HEK293 (cell line): ENCODE measurements around the gene RLIM.

Source experiments
- FEZF1 ChIP-seq: fragments of 450-650 bp; formaldehyde crosslinking; IDR thresholded peaks from 2 replicates; pipeline ENCODE4 v1.5.1; 2016; ENCODE audit warnings: missing biosample characterization, missing genetic modification characterization
- GFI1B ChIP-seq: fragments of 450-650 bp; formaldehyde crosslinking; IDR thresholded peaks from 2 replicates; pipeline ENCODE4 v1.5.1; 2016; ENCODE audit warnings: missing biosample characterization, missing genetic modification characterization
- KLF8 ChIP-seq: fragments of 450-650 bp; formaldehyde crosslinking; IDR thresholded peaks from 2 replicates; pipeline ENCODE4 v1.5.1; 2016; ENCODE audit warnings: missing biosample characterization, missing genetic modification characterization
- SALL2 ChIP-seq: fragments of 450-650 bp; formaldehyde crosslinking; IDR thresholded peaks from 2 replicates; pipeline ENCODE4 v1.5.0; 2017; ENCODE audit warnings: missing biosample characterization, mild to moderate bottlenecking, missing genetic modification characterization, borderline replicate concordance
- SCRT1 ChIP-seq: fragments of 450-650 bp; formaldehyde crosslinking; IDR thresholded peaks from 2 replicates; pipeline ENCODE4 v1.5.1; 2016; ENCODE audit warnings: missing biosample characterization, missing genetic modification characterization, borderline replicate concordance
- SP2 ChIP-seq: fragments of 450-650 bp; formaldehyde crosslinking; IDR thresholded peaks from 2 replicates; pipeline ENCODE4 v1.5.1; 2016; ENCODE audit warnings: missing biosample characterization, missing genetic modification characterization
- WT1 ChIP-seq: fragments of 450-650 bp; formaldehyde crosslinking; IDR thresholded peaks from 2 replicates; pipeline ENCODE4 v1.5.1; 2016; ENCODE audit warnings: missing biosample characterization, missing genetic modification characterization
- ZBTB20 ChIP-seq: fragments of 450-650 bp; formaldehyde crosslinking; IDR thresholded peaks from 2 replicates; pipeline ENCODE4 v1.5.1; 2016; ENCODE audit warnings: missing biosample characterization, missing genetic modification characterization
- ZBTB21 ChIP-seq: fragments of 450-650 bp; formaldehyde crosslinking; IDR thresholded peaks from 2 replicates; pipeline ENCODE4 v1.5.1; 2017; ENCODE audit warnings: missing biosample characterization, missing genetic modification characterization
- ZFP41 ChIP-seq: fragments of 450-650 bp; formaldehyde crosslinking; IDR thresholded peaks from 2 replicates; pipeline ENCODE4 v1.5.1; 2016; ENCODE audit warnings: missing biosample characterization, missing genetic modification characterization, borderline replicate concordance
- ZIC2 ChIP-seq: fragments of 450-650 bp; formaldehyde crosslinking; IDR thresholded peaks from 2 replicates; pipeline ENCODE4 v1.5.1; 2016; ENCODE audit warnings: missing biosample characterization, missing genetic modification characterization
- ZNF10 ChIP-seq: fragments of 450-650 bp; formaldehyde crosslinking; IDR thresholded peaks from 2 replicates; pipeline ENCODE4 v1.5.1; 2017; ENCODE audit warnings: missing biosample characterization, missing genetic modification characterization
- ZNF114 ChIP-seq: fragments of 450-650 bp; formaldehyde crosslinking; IDR thresholded peaks from 2 replicates; pipeline ENCODE4 v1.5.0; 2017; ENCODE audit warnings: missing biosample characterization, missing genetic modification characterization
- ZNF132 ChIP-seq: fragments of 450-650 bp; formaldehyde crosslinking; IDR thresholded peaks from 2 replicates; pipeline ENCODE4 v1.5.1; 2017; ENCODE audit warnings: missing biosample characterization, missing genetic modification characterization, borderline replicate concordance
- ZNF280D ChIP-seq: fragments of 450-650 bp; formaldehyde crosslinking; IDR thresholded peaks from 2 replicates; pipeline ENCODE4 v1.5.1; 2016; ENCODE audit warnings: missing biosample characterization, missing genetic modification characterization
- ZNF292 ChIP-seq: fragments of 450-650 bp; formaldehyde crosslinking; IDR thresholded peaks from 2 replicates; pipeline ENCODE4 v1.5.1; 2016; ENCODE audit warnings: low read depth, missing biosample characterization, missing genetic modification characterization, borderline replicate concordance
- ZNF341 ChIP-seq: fragments of 450-650 bp; formaldehyde crosslinking; IDR thresholded peaks from 2 replicates; pipeline ENCODE4; 2016; ENCODE audit warnings: low read depth, missing biosample characterization, missing genetic modification characterization
- ZNF37A ChIP-seq: fragments of 450-650 bp; IDR thresholded peaks from 2 replicates; pipeline ENCODE4 v1.5.1; 2018; ENCODE audit warnings: missing biosample characterization, missing genetic modification characterization
- ZNF404 ChIP-seq: fragments of 450-650 bp; formaldehyde crosslinking; IDR thresholded peaks from 2 replicates; pipeline ENCODE4 v1.5.1; 2017; ENCODE audit warnings: missing biosample characterization, missing genetic modification characterization
- ZNF48 ChIP-seq: fragments of 450-650 bp; formaldehyde crosslinking; IDR thresholded peaks from 2 replicates; pipeline ENCODE4 v1.5.1; 2016; ENCODE audit warnings: missing biosample characterization, missing genetic modification characterization
- ZNF600 ChIP-seq: fragments of 450-650 bp; formaldehyde crosslinking; IDR thresholded peaks from 2 replicates; pipeline ENCODE4 v1.5.1; 2016; ENCODE audit warnings: missing biosample characterization, missing genetic modification characterization
- ZNF621 ChIP-seq: fragments of 450-650 bp; formaldehyde crosslinking; IDR thresholded peaks from 2 replicates; pipeline ENCODE4 v1.5.1; 2017; ENCODE audit warnings: missing biosample characterization, missing genetic modification characterization
- ZNF626 ChIP-seq: fragments of 450-650 bp; sonication (Bioruptor Pico); formaldehyde crosslinking; IDR thresholded peaks from 2 replicates; pipeline ENCODE4 v1.5.1; 2018; ENCODE audit warnings: missing biosample characterization, missing genetic modification characterization, inconsistent platforms
- ZNF658 ChIP-seq: fragments of 450-650 bp; formaldehyde crosslinking; IDR thresholded peaks from 2 replicates; pipeline ENCODE4; 2016; ENCODE audit warnings: missing biosample characterization, missing genetic modification characterization
- ZNF692 ChIP-seq: fragments of 450-650 bp; formaldehyde crosslinking; IDR thresholded peaks from 2 replicates; pipeline ENCODE4 v1.5.1; 2016; ENCODE audit warnings: missing biosample characterization, missing genetic modification characterization
- ZNF777 ChIP-seq: fragments of 450-650 bp; formaldehyde crosslinking; IDR thresholded peaks from 2 replicates; pipeline ENCODE4 v1.5.1; 2017; ENCODE audit warnings: missing biosample characterization, missing genetic modification characterization, borderline replicate concordance
- ZSCAN16 ChIP-seq: fragments of 450-650 bp; formaldehyde crosslinking; IDR thresholded peaks from 2 replicates; pipeline ENCODE4 v1.5.1; 2016; ENCODE audit warnings: missing biosample characterization, missing genetic modification characterization
- ZXDB ChIP-seq: fragments of 450-650 bp; formaldehyde crosslinking; IDR thresholded peaks from 2 replicates; pipeline ENCODE4 v1.5.1; 2016; ENCODE audit warnings: missing biosample characterization, missing genetic modification characterization
- TF ChIP-seq, protein P1 (sequence below): fragments of 450-650 bp; formaldehyde crosslinking; IDR thresholded peaks from 2 replicates; pipeline ENCODE4 v1.5.1; 2017; ENCODE audit warnings: missing biosample characterization, missing genetic modification characterization
- TF ChIP-seq, protein P2 (sequence below): fragments of 450-650 bp; formaldehyde crosslinking; conservative IDR thresholded peaks from 2 replicates; pipeline ENCODE4 v1.5.1; 2016; ENCODE audit warnings: low read depth, missing biosample characterization, missing genetic modification characterization

Gene RLIM

DNA sequence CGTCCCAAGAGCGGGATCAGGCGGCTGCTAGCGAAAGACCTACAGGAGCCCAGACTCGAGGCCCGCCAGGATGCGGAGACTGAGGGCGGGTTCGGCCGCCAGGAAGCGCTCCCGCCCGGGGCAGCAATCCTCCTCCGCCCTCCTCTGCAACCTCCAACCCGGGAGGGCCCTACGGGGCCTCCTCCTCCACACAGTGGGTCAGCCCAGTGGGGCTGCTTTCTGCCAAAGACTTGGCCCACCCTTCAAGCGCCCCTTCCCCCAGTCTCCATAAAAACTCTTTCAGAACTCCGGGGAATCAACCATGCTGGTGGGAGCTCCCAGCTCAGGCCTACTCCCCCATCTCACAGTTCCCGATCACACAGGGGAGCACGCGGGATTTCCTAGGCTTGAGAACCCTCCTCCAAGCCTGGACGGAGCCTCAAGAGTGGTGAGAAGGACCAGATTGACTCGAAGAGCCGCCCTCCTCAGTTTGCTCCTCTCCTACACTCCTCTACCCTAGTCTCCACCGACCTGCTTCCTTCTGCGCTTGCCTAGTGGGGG, 77.5 kb downstream of the RLIM start (continued):
- TF ChIP-seq ZNF777 (tag by site-specific recombination): peak; percentile 35; the same call in 1 of the 2 replicates
- no peak for TF ChIP-seq ZNF48 (tag by site-specific recombination)
- TF ChIP-seq SALL2 (tag by site-specific recombination): no peak
- TF ChIP-seq ZFP41: no peak
- no peak for TF ChIP-seq ZNF132 (tag by site-specific recombination)
- TF ChIP-seq ZNF37A: no peak
- 0 out of 2 replicates have a peak, but pooled peaks have one; percentile 79 for TF ChIP-seq ZXDB (tag by site-specific recombination)
- TF ChIP-seq, protein P1, sequence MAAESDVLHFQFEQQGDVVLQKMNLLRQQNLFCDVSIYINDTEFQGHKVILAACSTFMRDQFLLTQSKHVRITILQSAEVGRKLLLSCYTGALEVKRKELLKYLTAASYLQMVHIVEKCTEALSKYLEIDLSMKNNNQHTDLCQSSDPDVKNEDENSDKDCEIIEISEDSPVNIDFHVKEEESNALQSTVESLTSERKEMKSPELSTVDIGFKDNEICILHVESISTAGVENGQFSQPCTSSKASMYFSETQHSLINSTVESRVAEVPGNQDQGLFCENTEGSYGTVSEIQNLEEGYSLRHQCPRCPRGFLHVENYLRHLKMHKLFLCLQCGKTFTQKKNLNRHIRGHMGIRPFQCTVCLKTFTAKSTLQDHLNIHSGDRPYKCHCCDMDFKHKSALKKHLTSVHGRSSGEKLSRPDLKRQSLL (tag by site-specific recombination): no peak
- TF ChIP-seq ZIC2: peak; percentile 82
- no peak for TF ChIP-seq ZNF658 (tag by site-specific recombination)
- no peak for TF ChIP-seq SP2
- TF ChIP-seq FEZF1: no peak
- TF ChIP-seq ZNF600: no peak
- TF ChIP-seq ZNF404 (tag by site-specific recombination): no peak
- TF ChIP-seq KLF8: no peak
- TF ChIP-seq ZNF280D (tag by site-specific recombination): no peak
- no peak for TF ChIP-seq WT1 (tag by site-specific recombination)
- TF ChIP-seq ZNF292 (tag by site-specific recombination): no peak
- no peak for TF ChIP-seq SCRT1
- TF ChIP-seq ZNF692 (tag by site-specific recombination): 0 out of 2 replicates have a peak, but pooled peaks have one; percentile 24
- no peak for TF ChIP-seq ZNF621 (tag by site-specific recombination)
- TF ChIP-seq ZNF114 (tag by site-specific recombination): no peak
- 0 out of 2 replicates have a peak, but pooled peaks have one; percentile 7 for TF ChIP-seq ZNF341 (tag by site-specific recombination)
- TF ChIP-seq GFI1B (tag by site-specific recombination): no peak
- no peak for TF ChIP-seq ZSCAN16
- peak; percentile 41; the same call in 1 of the 2 replicates for TF ChIP-seq ZBTB20 (tag by site-specific recombination)
- TF ChIP-seq ZBTB21 (tag by site-specific recombination): no peak
- no peak for TF ChIP-seq ZNF626 (tag by site-specific recombination)
- TF ChIP-seq, protein P2, sequence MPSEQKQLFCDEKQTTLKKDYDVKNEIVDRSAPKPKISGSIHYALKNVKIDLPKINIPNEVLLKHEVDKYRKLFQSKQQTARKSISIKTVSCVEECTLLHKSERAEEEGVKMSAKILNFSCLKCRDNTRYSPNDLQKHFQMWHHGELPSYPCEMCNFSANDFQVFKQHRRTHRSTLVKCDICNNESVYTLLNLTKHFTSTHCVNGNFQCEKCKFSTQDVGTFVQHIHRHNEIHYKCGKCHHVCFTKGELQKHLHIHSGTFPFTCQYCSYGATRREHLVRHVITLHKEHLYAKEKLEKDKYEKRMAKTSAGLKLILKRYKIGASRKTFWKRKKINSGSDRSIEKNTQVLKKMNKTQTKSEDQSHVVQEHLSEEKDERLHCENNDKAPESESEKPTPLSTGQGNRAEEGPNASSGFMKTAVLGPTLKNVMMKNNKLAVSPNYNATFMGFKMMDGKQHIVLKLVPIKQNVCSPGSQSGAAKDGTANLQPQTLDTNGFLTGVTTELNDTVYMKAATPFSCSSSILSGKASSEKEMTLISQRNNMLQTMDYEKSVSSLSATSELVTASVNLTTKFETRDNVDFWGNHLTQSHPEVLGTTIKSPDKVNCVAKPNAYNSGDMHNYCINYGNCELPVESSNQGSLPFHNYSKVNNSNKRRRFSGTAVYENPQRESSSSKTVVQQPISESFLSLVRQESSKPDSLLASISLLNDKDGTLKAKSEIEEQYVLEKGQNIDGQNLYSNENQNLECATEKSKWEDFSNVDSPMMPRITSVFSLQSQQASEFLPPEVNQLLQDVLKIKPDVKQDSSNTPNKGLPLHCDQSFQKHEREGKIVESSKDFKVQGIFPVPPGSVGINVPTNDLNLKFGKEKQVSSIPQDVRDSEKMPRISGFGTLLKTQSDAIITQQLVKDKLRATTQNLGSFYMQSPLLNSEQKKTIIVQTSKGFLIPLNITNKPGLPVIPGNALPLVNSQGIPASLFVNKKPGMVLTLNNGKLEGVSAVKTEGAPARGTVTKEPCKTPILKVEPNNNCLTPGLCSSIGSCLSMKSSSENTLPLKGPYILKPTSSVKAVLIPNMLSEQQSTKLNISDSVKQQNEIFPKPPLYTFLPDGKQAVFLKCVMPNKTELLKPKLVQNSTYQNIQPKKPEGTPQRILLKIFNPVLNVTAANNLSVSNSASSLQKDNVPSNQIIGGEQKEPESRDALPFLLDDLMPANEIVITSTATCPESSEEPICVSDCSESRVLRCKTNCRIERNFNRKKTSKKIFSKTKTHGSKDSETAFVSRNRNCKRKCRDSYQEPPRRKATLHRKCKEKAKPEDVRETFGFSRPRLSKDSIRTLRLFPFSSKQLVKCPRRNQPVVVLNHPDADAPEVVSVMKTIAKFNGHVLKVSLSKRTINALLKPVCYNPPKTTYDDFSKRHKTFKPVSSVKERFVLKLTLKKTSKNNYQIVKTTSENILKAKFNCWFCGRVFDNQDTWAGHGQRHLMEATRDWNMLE (tag by site-specific recombination): no peak
- no peak for TF ChIP-seq ZNF10 (tag by site-specific recombination)
